ENCODE measurements around the gene SNX32. TPM values are rescaled to one million over a fixed set of nuclear protein-coding genes. Genes with fewer than 3 reads are reported as not detected.
"Not testable (repeated sequence)": the region's sequence is repeated elsewhere in the genome, so short reads cannot be mapped to it uniquely, and the experiment has no call there.

Gene SNX32
- total RNA-seq, 1 experiment from 2014 or later: not detected

DNA sequence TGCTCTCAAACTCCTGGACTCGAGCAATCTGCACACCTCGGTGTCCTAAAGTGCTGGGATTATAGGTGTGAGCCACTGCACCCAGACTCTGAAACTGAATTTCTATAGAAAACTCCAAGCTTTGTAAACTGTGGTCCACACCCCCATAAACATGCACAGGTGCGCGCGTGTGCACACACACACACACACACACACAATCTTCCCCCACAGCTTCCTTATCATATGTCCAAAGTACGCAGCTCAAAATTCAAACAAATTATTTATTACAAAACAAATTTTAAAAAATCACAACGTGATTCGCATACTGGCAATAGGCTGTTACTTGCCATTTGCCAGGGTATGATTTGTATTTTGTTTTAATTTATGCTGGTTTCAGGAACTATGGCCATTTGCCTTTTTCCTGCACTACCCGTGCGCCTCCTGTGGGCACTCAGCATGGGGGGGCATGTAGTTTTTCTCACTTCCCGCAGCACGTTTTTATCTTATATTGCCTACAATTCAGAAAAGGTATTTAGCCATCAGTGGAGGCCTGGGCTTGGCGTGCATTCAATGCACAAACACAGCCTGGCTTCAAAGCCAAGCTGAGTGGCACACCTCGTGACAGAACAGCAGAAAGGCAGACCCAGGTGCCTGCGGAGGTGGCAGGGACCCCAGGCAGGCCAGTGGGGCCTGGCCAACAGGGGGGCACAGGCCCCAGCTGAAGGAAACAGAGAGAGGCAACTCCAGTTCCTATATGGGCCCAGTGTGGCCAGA lies 10.8 kb upstream of the SNX32 start:
- DNase-seq (ENCODE audit: low read depth): no peak

- no peak for DNase-seq (ENCODE audit: low read depth)
Measured at GRCh38 chr11:65826984-65827735, 6.6 kb upstream of the SNX32 start.

GRCh38 chr11:65829459-65829858 lies 4.3 kb upstream of the SNX32 start:
- DNase-seq (ENCODE audit: low read depth): no peak

GRCh38 chr11:65832231-65832630 lies 1.5 kb upstream of the SNX32 start:
- not testable (repeated sequence) for DNase-seq (ENCODE audit: low read depth)

GRCh38 chr11:65834202-65834601 lies 439 bp downstream of the SNX32 start:
- DNase-seq (ENCODE audit: low read depth): no peak

DNA sequence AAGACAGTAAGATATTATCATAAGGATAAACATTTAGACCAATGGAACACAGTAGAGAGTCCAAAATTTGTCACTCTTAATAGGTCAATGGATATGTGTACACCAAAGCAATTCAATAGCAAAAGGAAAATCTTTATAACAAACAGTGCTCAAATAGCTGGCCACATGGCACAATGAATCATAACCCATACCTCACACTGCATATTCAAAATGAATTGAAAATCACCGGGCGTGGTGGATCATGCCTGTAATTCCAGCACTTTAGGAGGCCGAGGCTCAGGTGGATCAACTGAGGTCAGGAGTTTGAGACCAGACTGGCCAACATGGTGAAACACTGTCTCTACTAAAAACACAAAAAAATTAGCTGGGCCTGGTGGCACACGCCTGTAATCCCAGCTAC lies 8.4 kb downstream of the SNX32 start:
- no peak for DNase-seq (ENCODE audit: low read depth)

DNA sequence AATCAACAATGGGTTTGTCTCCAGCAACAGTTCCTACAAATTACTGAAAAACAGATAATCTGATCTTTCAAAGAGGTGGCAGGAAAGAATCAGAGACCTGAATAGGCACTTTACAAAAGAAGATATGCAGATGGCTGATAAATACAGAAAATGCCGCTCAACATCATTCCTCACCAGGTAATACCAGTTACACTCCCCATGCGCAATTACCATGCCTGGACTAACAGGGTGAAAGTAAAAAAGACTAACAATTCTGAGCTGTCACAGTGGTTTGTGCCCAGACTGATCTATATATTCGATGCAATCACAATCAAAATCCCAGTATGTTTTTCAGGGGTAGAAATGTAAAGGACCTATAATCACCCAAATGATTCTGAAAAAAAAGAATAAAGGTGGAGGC lies 10.0 kb downstream of the SNX32 start:
- DNase-seq (ENCODE audit: low read depth): no peak

GRCh38 chr11:65844231-65844872 lies 10.6 kb downstream of the SNX32 start:
- no peak for DNase-seq (ENCODE audit: low read depth)

GRCh38 chr11:65847746-65848145 lies 14.0 kb downstream of the SNX32 start:
- DNase-seq (ENCODE audit: low read depth): no peak

DNA sequence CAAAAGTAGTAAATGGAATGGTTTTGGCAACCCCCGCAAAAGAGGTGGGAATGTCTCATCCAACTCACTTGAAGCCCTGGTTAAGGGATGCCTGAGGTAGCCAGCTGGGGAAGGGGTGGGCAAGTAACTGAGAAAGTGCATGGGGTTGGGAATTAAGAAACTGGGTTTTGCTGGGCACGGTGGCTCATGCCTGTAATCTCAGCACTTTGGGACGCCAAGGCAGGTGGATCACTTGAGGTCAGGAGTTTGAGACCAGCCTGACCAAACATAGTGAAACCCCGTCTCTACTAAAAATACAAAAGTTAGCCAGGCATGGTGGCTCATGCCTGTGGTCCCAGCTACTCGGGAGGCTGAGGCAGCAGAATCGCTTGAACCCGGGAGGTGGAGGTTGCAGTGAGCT lies 14.9 kb downstream of the SNX32 start:
- DNase-seq (ENCODE audit: low read depth): not testable (repeated sequence)

- DNase-seq (ENCODE audit: low read depth): no peak
Measured at GRCh38 chr11:65849366-65849765, 15.6 kb downstream of the SNX32 start.

DNA sequence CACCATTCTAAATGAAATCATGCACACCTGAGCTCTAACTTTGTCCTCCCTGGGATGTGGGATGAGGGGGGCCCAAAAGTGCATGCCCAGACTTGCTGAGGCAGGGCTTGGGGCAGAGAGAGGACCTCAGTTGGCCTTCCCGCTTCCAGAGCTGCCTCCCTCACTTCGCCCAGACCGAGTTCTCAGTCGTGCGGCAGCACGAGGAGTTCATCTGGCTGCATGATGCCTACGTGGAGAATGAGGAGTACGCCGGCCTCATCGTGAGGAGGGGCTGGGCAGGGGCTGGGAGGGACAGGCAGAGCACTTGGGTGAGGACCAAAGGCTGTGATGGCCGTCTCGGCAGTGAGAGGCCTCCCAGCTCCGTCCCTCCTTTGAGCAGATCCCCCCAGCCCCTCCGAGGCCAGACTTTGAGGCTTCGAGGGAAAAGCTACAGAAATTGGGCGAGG lies 16.0 kb downstream of the SNX32 start:
- no peak for DNase-seq (ENCODE audit: low read depth)

- peak; percentile 30 for DNase-seq (ENCODE audit: low read depth)
Measured at GRCh38 chr11:65850217-65851082, 16.7 kb downstream of the SNX32 start.

DNA sequence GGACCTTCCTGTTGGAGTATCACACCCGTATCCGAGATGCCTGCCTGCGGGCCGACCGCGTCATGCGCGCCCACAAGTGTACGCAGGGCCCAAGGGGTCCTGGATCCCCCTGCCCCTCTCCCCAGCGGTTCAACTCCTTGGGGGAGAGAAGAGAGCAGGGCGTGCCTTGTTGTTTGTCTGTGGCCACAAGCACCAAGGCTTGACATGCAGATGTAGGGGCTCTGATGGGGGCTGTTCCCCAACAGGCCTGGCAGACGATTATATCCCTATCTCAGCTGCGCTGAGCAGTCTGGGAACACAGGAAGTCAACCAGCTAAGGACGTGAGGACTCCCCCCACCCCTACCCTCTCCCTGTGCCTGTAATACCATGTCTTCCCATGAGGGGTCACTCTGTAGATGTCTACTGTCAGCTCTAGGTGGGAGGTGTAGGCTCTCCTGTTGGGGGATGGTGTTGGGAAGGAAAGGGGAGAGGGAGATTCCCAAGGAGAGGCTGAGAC lies 17.4 kb downstream of the SNX32 start:
- DNase-seq (ENCODE audit: low read depth): peak; percentile 46

DNA sequence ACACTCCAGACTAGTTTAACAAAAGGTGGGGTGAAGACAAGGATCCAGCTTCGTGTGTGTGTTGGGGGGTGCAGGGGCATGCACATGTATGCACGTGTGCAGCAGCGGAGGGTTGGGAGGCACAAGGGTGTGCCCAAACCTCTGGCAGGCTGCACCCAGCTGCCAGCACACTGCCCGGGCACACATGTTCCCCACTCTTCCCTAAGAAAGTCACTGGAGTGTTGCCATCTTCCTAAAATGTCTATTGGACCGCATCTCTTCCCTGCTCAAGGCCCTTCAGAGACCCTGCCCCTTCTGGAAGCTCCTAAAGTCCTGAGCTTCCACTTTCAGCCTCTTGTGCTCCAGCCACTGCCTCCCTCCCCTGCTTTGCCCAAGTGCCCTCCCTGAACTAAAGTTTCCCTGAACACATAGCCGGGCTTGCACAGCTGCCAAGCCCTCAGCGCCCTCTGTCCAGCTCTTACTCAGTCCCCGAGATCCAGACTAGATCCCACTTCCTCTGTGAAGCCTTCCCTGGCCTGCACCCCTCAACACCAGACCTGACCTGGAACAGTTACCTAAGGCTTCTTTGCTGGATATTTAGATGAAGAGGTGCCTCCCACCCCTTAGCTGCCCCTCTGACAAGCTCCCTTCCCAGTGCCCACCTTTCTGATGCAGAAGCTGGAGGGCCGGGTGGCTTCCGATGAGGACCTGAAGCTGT lies 18.2 kb downstream of the SNX32 start:
- DNase-seq (ENCODE audit: low read depth): peak; percentile 54

DNA sequence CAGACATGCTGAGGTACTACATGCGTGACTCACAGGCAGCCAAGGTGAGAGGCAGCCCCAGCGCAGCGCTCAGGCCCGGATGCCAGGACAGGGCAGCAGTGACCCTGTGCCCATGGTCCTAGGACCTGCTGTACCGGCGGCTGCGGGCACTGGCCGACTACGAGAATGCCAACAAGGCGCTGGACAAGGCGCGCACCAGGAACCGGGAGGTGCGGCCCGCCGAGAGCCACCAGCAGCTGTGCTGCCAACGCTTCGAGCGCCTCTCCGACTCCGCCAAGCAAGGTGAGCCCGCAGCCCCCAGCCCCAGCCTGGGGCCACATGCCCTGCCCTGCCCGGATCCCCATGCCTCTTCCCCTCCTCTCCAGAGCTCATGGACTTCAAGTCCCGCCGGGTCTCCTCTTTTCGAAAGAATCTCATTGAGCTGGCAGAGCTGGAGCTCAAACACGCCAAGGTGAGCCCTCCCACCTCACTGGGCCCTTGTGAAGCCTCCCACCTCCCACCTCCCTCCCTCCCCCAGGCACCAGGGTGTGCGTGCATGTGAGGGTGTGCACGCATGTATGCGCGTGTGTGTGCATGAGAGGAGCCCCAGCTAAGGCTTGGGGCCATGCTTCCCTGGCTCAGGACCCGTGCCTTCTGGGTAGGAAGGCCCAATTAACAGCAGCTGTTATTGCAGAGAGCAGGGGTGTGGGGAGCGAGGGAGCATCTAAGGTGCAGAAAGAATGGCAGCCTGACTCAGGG lies 18.9 kb downstream of the SNX32 start:
- DNase-seq (ENCODE audit: low read depth): peak; percentile 39

- DNase-seq (ENCODE audit: low read depth): no peak
Measured at GRCh38 chr11:65853246-65853979, 19.6 kb downstream of the SNX32 start.

DNA sequence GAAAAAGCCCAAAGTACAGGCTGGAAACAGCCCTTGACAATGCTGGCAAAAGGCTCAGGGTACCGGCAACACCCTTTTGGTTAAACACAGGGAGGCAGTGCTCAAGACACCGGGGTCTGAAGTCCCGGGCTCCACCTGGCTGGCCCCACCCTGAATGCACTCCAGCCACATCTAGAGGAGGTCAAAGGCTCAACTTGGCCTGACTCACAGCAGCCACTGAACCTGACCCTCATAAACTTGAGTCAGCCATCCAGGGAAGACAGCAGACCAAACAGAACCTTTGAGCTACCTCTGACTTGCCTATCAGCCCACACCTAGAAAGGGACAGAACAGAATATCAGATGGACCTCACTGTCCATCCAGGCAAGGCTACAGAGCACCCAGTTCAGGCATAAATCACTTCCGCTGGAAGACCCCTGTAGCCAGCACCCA lies 20.4 kb downstream of the SNX32 start:
- DNase-seq (ENCODE audit: low read depth): no peak
